GM12892 (cell line): ENCODE data around the gene ANO7.

Experiments used
- POLR2A ChIP-seq: IDR thresholded peaks from 2 replicates; pipeline ENCODE4 v1.6.1; 2011; ENCODE audit warnings: low read depth, low read length, control low read depth
- POLR2AphosphoS5 ChIP-seq: IDR thresholded peaks from 2 replicates; pipeline ENCODE4 v1.6.1; 2011; ENCODE audit warnings: low read depth, low read length, control low read depth
- TAF1 ChIP-seq: IDR thresholded peaks from 2 replicates; pipeline ENCODE4 v1.6.1; 2011; ENCODE audit warnings: low read depth, mild to moderate bottlenecking, control low read depth, low read length, borderline replicate concordance

DNA sequence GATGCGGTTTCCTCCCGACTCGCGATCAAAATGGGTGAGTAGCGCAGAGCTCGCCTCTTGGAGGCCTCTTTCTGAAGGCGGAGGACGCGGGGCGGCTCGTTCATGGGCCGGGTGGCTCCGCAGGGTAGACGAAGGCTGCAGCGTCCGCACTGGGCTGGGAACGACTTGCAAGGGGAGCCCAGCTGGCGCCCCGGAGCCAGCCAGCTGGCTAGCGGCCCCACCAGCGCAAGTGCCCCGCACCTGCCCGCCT lies 38.9 kb upstream of the ANO7 start:
- TF ChIP-seq POLR2A: no peak
- TF ChIP-seq TAF1: no peak
- no peak for TF ChIP-seq POLR2AphosphoS5
